ENCODE results near the gene WDR91.

WDR91 gene

DNA sequence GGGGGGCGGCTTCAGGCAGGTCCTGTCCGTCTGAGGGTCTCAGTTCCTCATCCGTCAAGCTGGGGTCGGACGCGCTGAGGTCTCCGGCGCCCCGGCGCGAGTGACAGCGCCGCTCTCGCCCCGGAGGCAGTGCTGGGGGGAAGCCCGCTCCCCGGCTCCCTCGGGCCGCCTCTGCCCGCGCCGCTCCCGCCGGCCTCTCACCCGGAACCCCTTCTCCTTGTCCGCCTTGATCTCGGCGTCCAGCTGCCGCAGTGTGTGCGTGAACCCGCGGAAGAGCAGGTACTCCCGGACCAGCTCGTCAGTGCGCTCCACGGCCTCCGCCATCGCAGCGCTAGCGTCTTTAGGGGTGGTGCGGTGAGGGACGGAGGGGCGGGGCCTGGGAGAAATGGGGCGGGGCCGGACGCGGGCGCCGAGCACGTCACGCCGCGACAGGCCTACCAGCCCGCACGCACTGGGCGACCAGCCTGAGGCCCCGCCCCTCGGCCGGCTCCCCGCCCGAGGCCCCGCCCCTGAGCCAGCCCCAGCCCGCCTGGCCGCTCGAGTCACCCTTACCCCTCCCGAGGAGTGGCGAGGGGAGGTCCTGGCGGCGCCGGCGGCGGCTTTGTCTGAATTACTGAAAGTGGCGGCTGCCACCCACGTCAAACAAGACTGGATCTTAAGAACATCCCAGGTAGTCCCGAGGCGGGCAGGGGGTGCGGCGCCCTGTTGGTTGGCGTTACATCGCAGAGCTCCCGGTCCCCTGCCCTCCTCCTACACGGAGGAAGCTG is at the start of gene WDR91:
TSS of gene WDR91 (minus strand) at position 348 of the 767 bp plus-strand sequence. CDS start at position 324, 24 bp downstream.
- peak within 1 kb of the TSS; percentile 72 for H3K27ac ChIP-seq
- no peak for TF ChIP-seq ZFX (IDR thresholded peaks at IDR 0.05)
- TF ChIP-seq, protein P1, sequence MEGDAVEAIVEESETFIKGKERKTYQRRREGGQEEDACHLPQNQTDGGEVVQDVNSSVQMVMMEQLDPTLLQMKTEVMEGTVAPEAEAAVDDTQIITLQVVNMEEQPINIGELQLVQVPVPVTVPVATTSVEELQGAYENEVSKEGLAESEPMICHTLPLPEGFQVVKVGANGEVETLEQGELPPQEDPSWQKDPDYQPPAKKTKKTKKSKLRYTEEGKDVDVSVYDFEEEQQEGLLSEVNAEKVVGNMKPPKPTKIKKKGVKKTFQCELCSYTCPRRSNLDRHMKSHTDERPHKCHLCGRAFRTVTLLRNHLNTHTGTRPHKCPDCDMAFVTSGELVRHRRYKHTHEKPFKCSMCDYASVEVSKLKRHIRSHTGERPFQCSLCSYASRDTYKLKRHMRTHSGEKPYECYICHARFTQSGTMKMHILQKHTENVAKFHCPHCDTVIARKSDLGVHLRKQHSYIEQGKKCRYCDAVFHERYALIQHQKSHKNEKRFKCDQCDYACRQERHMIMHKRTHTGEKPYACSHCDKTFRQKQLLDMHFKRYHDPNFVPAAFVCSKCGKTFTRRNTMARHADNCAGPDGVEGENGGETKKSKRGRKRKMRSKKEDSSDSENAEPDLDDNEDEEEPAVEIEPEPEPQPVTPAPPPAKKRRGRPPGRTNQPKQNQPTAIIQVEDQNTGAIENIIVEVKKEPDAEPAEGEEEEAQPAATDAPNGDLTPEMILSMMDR (conservative IDR thresholded peaks at IDR 0.05): peak; percentile 24; the same call in 1 of the 2 replicates

GRCh38 chr7:135260470-135260869 is 49.1 kb upstream of the WDR91 start:
- no peak overlapping the region for H3K27ac ChIP-seq
- no peak for TF ChIP-seq ZFX (IDR thresholded peaks at IDR 0.05)
- TF ChIP-seq, protein P1 (conservative IDR thresholded peaks at IDR 0.05): no peak

- TF ChIP-seq, protein P1 (conservative IDR thresholded peaks at IDR 0.05): no peak
- no peak for TF ChIP-seq ZFX (IDR thresholded peaks at IDR 0.05)
Measured at GRCh38 chr7:135259702-135260101, 48.4 kb upstream of the WDR91 start.

DNA sequence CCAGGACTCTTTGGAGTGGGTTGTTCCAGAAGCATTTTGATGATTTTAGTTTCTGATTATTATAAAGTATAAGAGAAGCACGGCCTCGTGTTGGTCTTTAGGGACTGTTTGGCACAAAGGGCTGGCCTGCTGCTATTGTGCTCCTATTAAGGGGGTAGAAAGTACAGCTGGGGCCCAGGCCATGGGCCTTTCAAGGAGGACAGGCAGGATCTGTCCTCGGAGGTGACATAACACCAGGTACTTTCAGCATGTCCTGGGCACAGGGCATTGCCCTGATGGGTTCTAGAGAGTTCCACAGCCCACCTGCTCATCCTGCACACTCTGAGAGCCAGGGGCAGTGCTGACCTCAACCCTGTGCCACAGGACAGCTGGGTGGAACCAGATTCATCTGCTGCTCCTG is 47.3 kb upstream of the WDR91 start:
- H3K27ac ChIP-seq: no peak overlapping the region
- TF ChIP-seq, protein P1 (conservative IDR thresholded peaks at IDR 0.05): no peak
- no peak for TF ChIP-seq ZFX (IDR thresholded peaks at IDR 0.05)

More at GRCh38 chr7:135259702-135260101, 48.4 kb upstream of the WDR91 start:
- no peak overlapping the region for H3K27ac ChIP-seq

DNA sequence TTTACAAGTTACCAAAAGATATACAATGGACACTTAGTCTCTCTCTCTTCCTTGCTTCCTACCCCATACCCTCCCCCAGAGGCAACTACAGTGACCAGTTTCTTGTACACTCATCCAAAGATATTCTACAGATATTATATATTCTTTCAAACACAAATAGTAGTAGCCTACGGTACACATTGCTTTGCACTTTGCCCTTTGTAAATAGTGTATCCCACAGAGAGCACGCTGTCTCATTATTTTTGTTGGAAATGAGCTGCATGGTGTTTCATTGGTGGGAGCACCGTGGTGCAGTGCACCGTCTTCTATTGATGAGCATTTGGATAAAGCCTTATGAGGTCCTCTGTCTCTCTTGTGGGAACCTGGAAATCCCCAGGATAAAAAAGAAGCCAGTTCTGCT is 46.5 kb upstream of the WDR91 start:
- no peak for TF ChIP-seq ZFX (IDR thresholded peaks at IDR 0.05)
- TF ChIP-seq, protein P1 (conservative IDR thresholded peaks at IDR 0.05): no peak
- no peak overlapping the region for H3K27ac ChIP-seq

DNA sequence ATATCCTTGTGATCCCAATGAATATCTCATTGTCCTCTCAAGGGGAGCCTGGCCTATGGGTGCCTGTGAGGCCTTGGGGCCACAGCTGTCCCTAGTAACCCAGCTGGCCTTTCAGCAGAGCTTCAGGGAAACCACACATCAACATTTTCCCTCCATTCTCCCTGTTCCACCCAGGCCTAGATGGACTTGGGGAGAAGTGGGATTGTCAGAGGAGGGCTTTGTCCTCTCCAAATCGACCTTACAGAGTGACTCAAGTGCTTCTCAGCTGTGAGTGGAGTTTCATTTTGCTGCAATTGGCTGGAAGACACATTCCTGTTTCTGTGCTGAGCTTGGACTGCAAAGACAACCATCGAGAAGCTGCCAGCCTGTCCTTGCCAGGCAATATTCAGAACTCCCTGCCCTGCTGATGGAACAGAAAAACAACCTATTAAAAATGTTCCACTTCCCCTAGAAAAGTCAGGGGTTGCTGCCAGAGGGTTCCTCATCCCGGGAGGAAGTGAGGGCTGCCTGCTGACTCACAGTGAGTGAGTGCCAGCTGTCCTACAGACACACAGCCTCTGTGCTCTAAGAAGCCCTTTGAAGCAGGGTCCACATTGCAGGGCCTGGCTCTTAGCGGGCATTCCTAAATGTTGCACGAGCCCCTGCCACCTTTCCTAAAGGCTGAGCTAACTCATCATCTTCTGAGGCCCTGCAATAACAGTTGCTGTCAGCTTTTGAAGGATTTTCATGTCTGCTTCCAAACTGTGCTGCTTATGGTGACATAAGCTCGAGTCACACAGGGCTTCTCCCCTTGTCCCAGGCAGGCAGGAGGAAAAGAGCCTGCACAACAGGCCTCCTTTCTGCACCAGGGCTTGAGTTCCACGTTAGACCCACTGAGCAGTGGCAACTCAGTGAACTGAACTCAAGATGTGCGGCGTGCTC is 42.8 kb upstream of the WDR91 start:
- no peak for TF ChIP-seq ZFX (IDR thresholded peaks at IDR 0.05)
- TF ChIP-seq, protein P1 (conservative IDR thresholded peaks at IDR 0.05): no peak
- H3K27ac ChIP-seq: peak overlapping the region; percentile 40

All from C4-2B (cell line).